Mesenchymal stem cell (in vitro differentiated cells and primary cell): ENCODE data around the gene CD300LD.
"Not testable (repeated sequence)": the region's sequence is repeated elsewhere in the genome, so short reads cannot be mapped to it uniquely, and the experiment has no call there.

Experiments used
- DNase-seq: peaks from one replicate; pipeline ENCODE4 v3.0.0-alpha.2; 2013
- H2AFZ ChIP-seq: one replicate; pipeline ENCODE4 v1.6.1; 2013; ENCODE audit warnings: low read depth, mild to moderate bottlenecking, control low read depth, inconsistent platforms, low read length, moderate library complexity
- H2AK5ac ChIP-seq: 2 replicates; pipeline ENCODE4 v1.6.1; 2013; ENCODE audit warnings: low read length, moderate library complexity, mild to moderate bottlenecking, inconsistent platforms; ENCODE audit not compliant: severe bottlenecking
- H2BK120ac ChIP-seq: one replicate; pipeline ENCODE4 v1.6.1; 2013; ENCODE audit warnings: low read depth, mild to moderate bottlenecking, inconsistent platforms, low read length, moderate library complexity
- H2BK12ac ChIP-seq, 2 experiments: one replicate each; pipeline ENCODE4 v1.6.1; 2013; ENCODE audit warnings: inconsistent platforms in 2 of 2, low read length in 2 of 2, mild to moderate bottlenecking in 2 of 2, moderate library complexity in 2 of 2, control low read depth in 1 of 2
- H2BK15ac ChIP-seq: one replicate; pipeline ENCODE4 v1.6.1; 2013; ENCODE audit warnings: mild to moderate bottlenecking, low read depth, inconsistent platforms; ENCODE audit not compliant: poor library complexity, severe bottlenecking
- H2BK5ac ChIP-seq: 2 replicates; pipeline ENCODE4 v1.6.1; 2013; ENCODE audit warnings: low read depth, mild to moderate bottlenecking, low read length, control low read depth, inconsistent platforms; ENCODE audit not compliant: poor library complexity, severe bottlenecking
- H3K14ac ChIP-seq, 2 experiments: one replicate each; pipeline ENCODE4 v1.6.1; 2013; ENCODE audit warnings: inconsistent platforms in 2 of 2, low read length in 2 of 2, control low read depth in 1 of 2, mild to moderate bottlenecking in 1 of 2, moderate library complexity in 1 of 2
- H3K18ac ChIP-seq, 2 experiments: one replicate each; pipeline ENCODE4 v1.6.1; 2013; ENCODE audit warnings: inconsistent platforms in 2 of 2, low read length in 2 of 2, control low read depth in 1 of 2, low read depth in 1 of 2, mild to moderate bottlenecking in 1 of 2
- H3K23ac ChIP-seq, 2 experiments: one replicate each; pipeline ENCODE4 v1.6.1; 2013; ENCODE audit warnings: inconsistent platforms in 2 of 2, low read length in 2 of 2, mild to moderate bottlenecking in 2 of 2, moderate library complexity in 2 of 2, control low read depth in 1 of 2
- H3K27ac ChIP-seq: 2 replicates; pipeline ENCODE4 v1.5.1; 2013; ENCODE audit warnings: mild to moderate bottlenecking, moderate library complexity, low read length, control low read depth, inconsistent platforms; ENCODE audit not compliant: poor library complexity, severe bottlenecking
- H3K27me3 ChIP-seq, 2 experiments: 2 replicates each; pipeline versions ENCODE4 v1.6.1 to v1.7.0; 2013; ENCODE audit warnings: low read length in 2 of 2, mild to moderate bottlenecking in 2 of 2, moderate library complexity in 2 of 2, control low read depth in 1 of 2, inconsistent platforms in 1 of 2; ENCODE audit not compliant: control insufficient read depth in 1 of 2, insufficient read depth in 1 of 2
- H3K36me3 ChIP-seq, 2 experiments: 2 replicates each; pipeline versions ENCODE4 v1.6.1 to v1.7.0; 2013; ENCODE audit warnings: low read length in 2 of 2, control low read depth in 1 of 2, inconsistent platforms in 1 of 2, low read depth in 1 of 2, mild to moderate bottlenecking in 1 of 2; ENCODE audit not compliant: insufficient read depth in 2 of 2, control insufficient read depth in 1 of 2
- H3K4ac ChIP-seq, 2 experiments: one replicate each; pipeline ENCODE4 v1.6.1; 2013; ENCODE audit warnings: inconsistent platforms in 2 of 2, low read length in 2 of 2, mild to moderate bottlenecking in 2 of 2, moderate library complexity in 2 of 2, control low read depth in 1 of 2, low read depth in 1 of 2
- H3K4me1 ChIP-seq: 2 replicates; pipeline ENCODE4 v1.6.1; 2013; ENCODE audit warnings: low read depth, low read length, control low read depth; ENCODE audit not compliant: control insufficient read depth, insufficient read depth
- H3K4me2 ChIP-seq: 2 replicates; pipeline ENCODE4 v1.6.1; 2013; ENCODE audit warnings: low read length, mild to moderate bottlenecking, inconsistent platforms; ENCODE audit not compliant: poor library complexity, severe bottlenecking
- H3K4me3 ChIP-seq, 2 experiments: 2 replicates each; pipeline versions ENCODE4 v1.5.1 to v1.7.0; 2013; ENCODE audit warnings: low read length in 2 of 2, mild to moderate bottlenecking in 2 of 2, control low read depth in 1 of 2, low read depth in 1 of 2; ENCODE audit not compliant: insufficient read depth in 1 of 2
- H3K79me1 ChIP-seq: replicated peaks from 2 replicates; pipeline ENCODE4 v1.6.1; 2013; ENCODE audit warnings: mild to moderate bottlenecking, control low read depth, low read length, inconsistent platforms; ENCODE audit not compliant: poor library complexity, severe bottlenecking
- H3K9ac ChIP-seq: 2 replicates; pipeline ENCODE4 v1.7.0; 2013; ENCODE audit warnings: mild to moderate bottlenecking, low read length, moderate library complexity
- H3K9me3 ChIP-seq: 2 replicates; pipeline ENCODE4 v1.7.0; 2013; ENCODE audit warnings: mild to moderate bottlenecking, low read length; ENCODE audit not compliant: control insufficient read depth
- H4K8ac ChIP-seq: one replicate; pipeline ENCODE4 v1.6.1; 2013; ENCODE audit warnings: inconsistent platforms, mild to moderate bottlenecking, low read length, moderate library complexity
- H4K91ac ChIP-seq: one replicate; pipeline ENCODE4 v1.6.1; 2013; ENCODE audit warnings: mild to moderate bottlenecking, low read length, inconsistent platforms
- WGBS: methylation state at CpG from one replicate; pipeline ENCODE4 v1.1.7; 2013; ENCODE audit warnings: mixed read lengths; 5-methylcytosine and 5-hydroxymethylcytosine counted together

The CD300LD gene

GRCh38 chr17:74573635-74574034 lies 18.4 kb downstream of the CD300LD start:
- H2BK5ac ChIP-seq, H2AK5ac ChIP-seq, H3K14ac ChIP-seq, DNase-seq, H3K23ac ChIP-seq, H3K36me3 ChIP-seq, H3K4ac ChIP-seq, H2AFZ ChIP-seq, H2BK12ac ChIP-seq, H3K4me3 ChIP-seq, H3K9me3 ChIP-seq, H3K4me2 ChIP-seq, H4K8ac ChIP-seq, H2BK15ac ChIP-seq, H3K18ac ChIP-seq, H3K79me1 ChIP-seq, H3K9ac ChIP-seq, H4K91ac ChIP-seq, H2BK120ac ChIP-seq, H3K27ac ChIP-seq: not testable (repeated sequence)
- H3K4me1 ChIP-seq = peaks cover 16% of the 10 kb centered on the region
- H3K27me3 ChIP-seq = peaks cover 21 to 64% of the 10 kb centered on the region in 2 experiments

- Histone ChIP-seq H3K9ac (no peak overlapping the region), H3K27ac (no peak overlapping the region), H2BK15ac (no peak overlapping the region), H4K8ac (no peak overlapping the region), H3K4ac (no peak overlapping the region), H3K27me3 (peaks cover 21 to 62% of the 10 kb centered on the region in 2 experiments), H3K4me2 (no peak overlapping the region), H3K18ac (no peak overlapping the region), H2BK120ac (no peak overlapping the region), H3K4me3 (no peak overlapping the region), H2BK12ac (no peak overlapping the region), H4K91ac (no peak overlapping the region), H2BK5ac (no peak overlapping the region), H3K79me1 (no peaks in the 10 kb centered on the region), H3K9me3 (peaks cover 9% of the 10 kb centered on the region), H3K36me3 (no peaks in the 10 kb centered on the region), H3K14ac (no peak overlapping the region), H3K23ac (no peak overlapping the region), H2AFZ (no peak overlapping the region), H3K4me1 (peaks cover 19% of the 10 kb centered on the region), H2AK5ac (no peak overlapping the region)
- DNase-seq = no peak
- WGBS = 95% methylated on average over 3 of the region's 3 CpGs
These were observed 18.9 kb downstream of the CD300LD start for GRCh38 chr17:74573169-74573568.

- Histone ChIP-seq H2BK5ac (no peak overlapping the region), H2BK12ac (no peak overlapping the region), H2BK15ac (no peak overlapping the region), H3K4me2 (no peak overlapping the region), H3K27me3 (peaks cover 28 to 67% of the 10 kb centered on the region in 2 experiments), H4K91ac (no peak overlapping the region), H2AFZ (no peak overlapping the region), H3K36me3 (no peaks in the 10 kb centered on the region), H3K9ac (no peak overlapping the region), H3K9me3 (peaks cover 9% of the 10 kb centered on the region), H4K8ac (no peak overlapping the region), H3K18ac (no peak overlapping the region), H3K4me3 (no peak overlapping the region), H3K23ac (no peak overlapping the region), H3K14ac (no peak overlapping the region), H3K4ac (no peak overlapping the region), H2AK5ac (no peak overlapping the region), H2BK120ac (no peak overlapping the region), H3K27ac (no peak overlapping the region), H3K4me1 (peaks cover 22% of the 10 kb centered on the region), H3K79me1 (no peaks in the 10 kb centered on the region)
- WGBS = 63% methylated on average over 4 of the region's 4 CpGs
- no peak for DNase-seq
These were observed 20.3 kb downstream of the CD300LD start for GRCh38 chr17:74571621-74572270.

GRCh38 chr17:74569020-74570003 lies 22.8 kb downstream of the CD300LD start:
- H4K91ac ChIP-seq = no peak overlapping the region
- H3K4me2 ChIP-seq = peak overlapping the region; percentile 6
- no peak overlapping the region for H3K4ac ChIP-seq
- no peak overlapping the region for H3K23ac ChIP-seq
- peak; percentile 81 for DNase-seq
- H3K9me3 ChIP-seq = peaks cover 9% of the 10 kb centered on the region
- no peak overlapping the region for H4K8ac ChIP-seq
- H3K14ac ChIP-seq = peak overlapping the region in 1 of 2 experiments; percentile 28
- H2AK5ac ChIP-seq = no peak overlapping the region
- H3K27me3 ChIP-seq = peaks cover 32 to 65% of the 10 kb centered on the region in 2 experiments
- no peaks in the 10 kb centered on the region for H3K79me1 ChIP-seq
- H3K4me1 ChIP-seq = peaks cover 22% of the 10 kb centered on the region
- H2BK12ac ChIP-seq = no peak overlapping the region
- H2BK120ac ChIP-seq = no peak overlapping the region
- no peak overlapping the region for H2AFZ ChIP-seq
- no peak overlapping the region for H3K18ac ChIP-seq
- H2BK5ac ChIP-seq = no peak overlapping the region
- peak overlapping the region in 1 of 2 experiments; percentile 11 for H3K4me3 ChIP-seq
- no peak overlapping the region for H3K9ac ChIP-seq
- H2BK15ac ChIP-seq = no peak overlapping the region
- 68% methylated on average over 29 of the region's 32 CpGs for WGBS
- no peaks in the 10 kb centered on the region for H3K36me3 ChIP-seq
- H3K27ac ChIP-seq = peak overlapping the region; percentile 57
